ENCODE data around the gene DPH3. TPM values are rescaled to one million over a fixed set of nuclear protein-coding genes. Genes with fewer than 3 reads are reported as not detected.

The DPH3 gene
- polyA plus RNA-seq, 1 of the 3 experiments (the other 2 are of a cell fraction), result 8.5 TPM

GRCh38 chr3:16295298-16295890 lies 30.7 kb upstream of the DPH3 start (continued):
- TF ChIP-seq IRF3 (IDR thresholded peaks at IDR 0.05; ENCODE audit: low read depth, low read length), result no peak
- no peak for TF ChIP-seq SIN3A (IDR thresholded peaks at IDR 0.05; ENCODE audit: borderline replicate concordance, low read depth, low read length)

GRCh38 chr3:16294844-16295243 lies 30.1 kb upstream of the DPH3 start:
- 96% methylated on average over 5 of the region's 5 CpGs for WGBS (ENCODE audit: low lambda C conversion rate)
- no peak overlapping the region for H3K4me2 ChIP-seq
- no peaks in the 10 kb centered on the region for H3K9me2 ChIP-seq
- no peaks in the 10 kb centered on the region; the same call in 1 of the 2 replicates for H4K20me1 ChIP-seq (ENCODE audit: insufficient read depth)
- H3K9me3 ChIP-seq, result peaks cover 4% of the 10 kb centered on the region; the same call in 1 of the 2 replicates
- H2AFZ ChIP-seq (ENCODE audit: low read depth), result no peak overlapping the region
- H3K9ac ChIP-seq, result no peak overlapping the region
- CTCF ChIA-PET, result interaction anchor here (0.6 to 1.2 kb wide), 2 partner anchors 217 to 232 kb away, joined by 3 read pairs; no protein-coding TSS in a partner anchor
- H3K27ac ChIP-seq (ENCODE audit: low read depth in 2 of 2, low read length in 1 of 2), result no peak overlapping the region; a peak in 1 of 4 replicates
- H3K36me3 ChIP-seq (replicated peaks in 1 of 2; ENCODE audit: control insufficient read depth in 1 of 2, insufficient read depth in 2 of 2, low read length in 1 of 2), result peaks cover 35 to 49% of the 10 kb centered on the region in 2 experiments
- no peaks in the 10 kb centered on the region for H3K79me2 ChIP-seq (ENCODE audit: insufficient read depth)
- no peak for DNase-seq
- peaks cover 5% of the 10 kb centered on the region for H3F3A ChIP-seq (replicated peaks; ENCODE audit: insufficient read depth)
- H3K4me3 ChIP-seq (ENCODE audit: low read depth in 2 of 2, low read length in 1 of 2), result no peak overlapping the region
- TF ChIP-seq TCF12 (IDR thresholded peaks at IDR 0.05) (no peak), ZBTB33 (IDR thresholded peaks at IDR 0.05; ENCODE audit: borderline replicate concordance, low read depth) (no peak), ELF1 (IDR thresholded peaks at IDR 0.05) (no peak), EZH2phosphoT487 (IDR thresholded peaks at IDR 0.05; ENCODE audit: borderline replicate concordance, low read depth) (no peak), USF2 (IDR thresholded peaks at IDR 0.05; ENCODE audit: borderline replicate concordance, low read depth, low read length) (no peak), MXI1 (IDR thresholded peaks at IDR 0.05; ENCODE audit: low read depth, low read length) (no peak), SIN3A (IDR thresholded peaks at IDR 0.05; ENCODE audit: borderline replicate concordance, low read depth, low read length) (no peak), EP300 (IDR thresholded peaks at IDR 0.05; ENCODE audit: borderline replicate concordance in 1 of 2, low read depth in 1 of 2, low read length in 1 of 2) (no peak), PBX3 (IDR thresholded peaks at IDR 0.05) (no peak), JUND (IDR thresholded peaks at IDR 0.05) (no peak), IRF3 (IDR thresholded peaks at IDR 0.05; ENCODE audit: low read depth, low read length) (no peak), TEAD4 (IDR thresholded peaks at IDR 0.05; ENCODE audit: borderline replicate concordance, insufficient read depth) (no peak), MEF2A (IDR thresholded peaks at IDR 0.05; ENCODE audit: borderline replicate concordance, low read depth) (no peak), REST (IDR thresholded peaks at IDR 0.05; ENCODE audit: low read depth, low read length) (no peak)
- peaks cover 0 to 4% of the 10 kb centered on the region in 2 experiments; a peak in 2 of 4 replicates for H3K4me1 ChIP-seq (ENCODE audit: control insufficient read depth in 1 of 2, insufficient read depth in 2 of 2, low read depth in 1 of 2, low read length in 1 of 2)
- no peaks in the 10 kb centered on the region for H3K27me3 ChIP-seq (ENCODE audit: insufficient read depth)
- POLR2A ChIA-PET, result no interaction called here

All from SK-N-SH (cell line).